Omental fat pad (tissue), 4 donors: ENCODE results near the gene SLAMF6. TPM values are rescaled to one million over a fixed set of nuclear protein-coding genes. Genes with fewer than 3 reads are reported as not detected.

Source experiments
- ATAC-seq: fragments of 150-250 bp; one replicate; pipeline ENCODE4 v1.9.1; 2016; ENCODE audit warnings: mild to moderate bottlenecking, moderate library complexity; ENCODE audit not compliant: low FRiP score
- DNase-seq: peaks from one replicate; pipeline ENCODE4 v3.0.0-alpha.2; 2019; ENCODE audit warnings: low spot score
- total RNA-seq, 4 donors: library from RNA; depleted of rRNA; stranded (reverse); fragments of >200 nt; gene quantifications; one replicate each; pipeline ENCODE4 v1.1.0, GENCODE V29; 2016
- TF ChIP-seq, protein P1 (sequence below), 3 donors: fragments of 450-650 bp; IDR thresholded peaks; one replicate each; pipeline ENCODE4 v1.5.1; 2016 to 2017; ENCODE audit warnings: antibody characterized with exemption in 3 of 3, mild to moderate bottlenecking in 3 of 3, moderate library complexity in 2 of 3

The SLAMF6 gene
- total RNA-seq, 4 donors from 2014 or later = 1.5 to 4.9 (median 2.9) TPM

DNA sequence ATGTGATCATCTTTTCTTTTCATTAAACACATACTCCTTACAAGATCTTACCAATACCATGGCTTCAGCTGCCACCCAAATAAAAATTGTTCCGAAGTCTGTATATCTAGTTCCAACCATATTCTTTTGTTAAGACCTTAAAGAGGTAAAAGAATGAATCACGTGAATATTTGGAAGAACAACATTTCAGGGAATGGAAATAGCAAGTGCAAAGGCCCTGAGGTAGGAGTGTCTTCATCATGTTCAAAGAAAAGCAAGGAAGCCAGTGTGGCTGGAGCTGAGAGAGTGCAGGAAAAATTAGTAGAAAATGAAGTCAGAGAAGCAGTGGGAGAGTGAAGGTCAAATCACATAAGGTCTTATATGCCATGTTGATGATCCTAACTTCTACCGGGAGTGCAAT, 50.9 kb downstream of the SLAMF6 start:
- no peak for DNase-seq
- TF ChIP-seq, protein P1, sequence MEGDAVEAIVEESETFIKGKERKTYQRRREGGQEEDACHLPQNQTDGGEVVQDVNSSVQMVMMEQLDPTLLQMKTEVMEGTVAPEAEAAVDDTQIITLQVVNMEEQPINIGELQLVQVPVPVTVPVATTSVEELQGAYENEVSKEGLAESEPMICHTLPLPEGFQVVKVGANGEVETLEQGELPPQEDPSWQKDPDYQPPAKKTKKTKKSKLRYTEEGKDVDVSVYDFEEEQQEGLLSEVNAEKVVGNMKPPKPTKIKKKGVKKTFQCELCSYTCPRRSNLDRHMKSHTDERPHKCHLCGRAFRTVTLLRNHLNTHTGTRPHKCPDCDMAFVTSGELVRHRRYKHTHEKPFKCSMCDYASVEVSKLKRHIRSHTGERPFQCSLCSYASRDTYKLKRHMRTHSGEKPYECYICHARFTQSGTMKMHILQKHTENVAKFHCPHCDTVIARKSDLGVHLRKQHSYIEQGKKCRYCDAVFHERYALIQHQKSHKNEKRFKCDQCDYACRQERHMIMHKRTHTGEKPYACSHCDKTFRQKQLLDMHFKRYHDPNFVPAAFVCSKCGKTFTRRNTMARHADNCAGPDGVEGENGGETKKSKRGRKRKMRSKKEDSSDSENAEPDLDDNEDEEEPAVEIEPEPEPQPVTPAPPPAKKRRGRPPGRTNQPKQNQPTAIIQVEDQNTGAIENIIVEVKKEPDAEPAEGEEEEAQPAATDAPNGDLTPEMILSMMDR (IDR thresholded peaks at IDR 0.05) = no peak
- no peak for ATAC-seq

DNA sequence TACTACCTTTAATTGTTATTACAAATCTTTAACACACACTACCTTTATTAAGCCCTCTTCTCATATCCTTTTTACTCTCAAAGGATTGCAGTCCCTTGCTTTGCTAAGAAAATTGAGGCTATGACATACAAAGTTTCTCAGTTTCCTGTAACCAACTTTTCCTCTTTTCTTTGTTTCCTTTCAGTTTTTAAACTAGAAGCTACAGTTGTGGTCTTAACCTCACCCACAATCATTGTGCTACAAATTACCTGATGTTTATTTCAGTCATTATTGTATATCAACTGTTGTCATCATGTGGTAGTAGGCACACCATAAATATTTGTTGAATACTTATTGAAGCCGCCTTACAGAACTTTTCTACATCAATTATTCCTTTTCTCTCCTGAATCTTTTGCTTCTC, 51.8 kb downstream of the SLAMF6 start:
- TF ChIP-seq, protein P1 (IDR thresholded peaks at IDR 0.05) = no peak
- no peak for ATAC-seq

DNA sequence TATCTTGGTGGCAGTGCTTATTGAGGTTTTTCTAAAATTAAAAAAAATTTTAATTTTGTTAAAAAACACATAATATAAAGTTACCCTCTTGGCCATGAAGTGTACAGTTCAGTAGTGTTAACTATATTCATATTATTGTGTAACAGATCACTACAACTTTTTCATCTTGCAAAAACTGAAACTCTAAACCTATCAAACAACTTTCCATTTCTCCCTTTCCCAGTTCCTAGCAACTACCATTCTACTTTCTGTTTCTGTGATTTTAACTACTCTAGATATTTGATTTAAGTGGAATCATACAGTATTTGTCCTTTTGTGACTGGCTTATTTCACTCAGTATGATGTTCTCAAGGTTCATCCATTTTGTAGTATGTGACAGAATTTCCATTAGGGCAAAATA, 55.5 kb downstream of the SLAMF6 start:
- no peak for DNase-seq
- TF ChIP-seq, protein P1 (IDR thresholded peaks at IDR 0.05) = no peak

More for the DNA sequence above, 51.8 kb downstream of the SLAMF6 start:
- DNase-seq = no peak

DNA sequence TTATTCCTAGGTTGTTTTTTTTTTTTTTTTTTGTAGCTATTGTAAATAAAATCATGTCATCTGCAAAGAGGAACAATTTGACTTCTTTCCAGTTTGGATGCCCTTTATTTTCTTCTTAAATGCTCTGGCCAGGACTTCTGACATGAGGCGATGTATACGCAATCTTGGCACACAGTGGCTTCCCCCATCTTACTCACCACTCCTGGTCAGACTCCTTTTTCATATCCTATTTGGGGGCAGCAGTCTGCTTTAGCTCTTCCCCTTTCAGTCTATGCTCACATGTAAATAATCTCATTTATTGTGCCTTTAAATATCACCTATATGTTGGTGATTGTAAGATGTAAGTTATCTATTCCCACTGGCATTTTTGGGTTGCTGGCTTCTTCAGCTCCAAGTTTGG, 56.1 kb downstream of the SLAMF6 start:
- DNase-seq = no peak
- TF ChIP-seq, protein P1 (IDR thresholded peaks at IDR 0.05) = no peak
- ATAC-seq = no peak

More for the DNA sequence above, 55.5 kb downstream of the SLAMF6 start:
- no peak for ATAC-seq

DNA sequence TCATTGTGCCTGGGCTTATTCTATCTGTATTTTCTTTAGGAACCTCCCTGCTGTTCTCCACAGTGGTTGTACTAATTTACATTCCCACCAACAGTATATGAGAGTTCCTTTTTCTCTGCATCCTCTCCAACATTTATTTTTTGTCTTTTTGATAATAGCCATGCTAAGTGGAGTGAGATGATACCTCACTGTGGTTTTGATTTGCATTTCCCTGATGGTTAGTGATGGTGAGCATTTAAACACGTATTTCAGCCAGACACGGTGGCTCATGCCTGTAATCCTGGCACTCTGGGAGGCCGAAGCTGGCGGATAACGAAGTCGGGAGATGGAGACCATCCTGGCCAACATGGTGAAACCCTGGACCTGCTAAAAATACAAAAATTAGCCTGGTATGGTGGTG, 57.9 kb downstream of the SLAMF6 start:
- ATAC-seq (no peak), DNase-seq (no peak)
- TF ChIP-seq, protein P1 (IDR thresholded peaks at IDR 0.05) = no peak

DNA sequence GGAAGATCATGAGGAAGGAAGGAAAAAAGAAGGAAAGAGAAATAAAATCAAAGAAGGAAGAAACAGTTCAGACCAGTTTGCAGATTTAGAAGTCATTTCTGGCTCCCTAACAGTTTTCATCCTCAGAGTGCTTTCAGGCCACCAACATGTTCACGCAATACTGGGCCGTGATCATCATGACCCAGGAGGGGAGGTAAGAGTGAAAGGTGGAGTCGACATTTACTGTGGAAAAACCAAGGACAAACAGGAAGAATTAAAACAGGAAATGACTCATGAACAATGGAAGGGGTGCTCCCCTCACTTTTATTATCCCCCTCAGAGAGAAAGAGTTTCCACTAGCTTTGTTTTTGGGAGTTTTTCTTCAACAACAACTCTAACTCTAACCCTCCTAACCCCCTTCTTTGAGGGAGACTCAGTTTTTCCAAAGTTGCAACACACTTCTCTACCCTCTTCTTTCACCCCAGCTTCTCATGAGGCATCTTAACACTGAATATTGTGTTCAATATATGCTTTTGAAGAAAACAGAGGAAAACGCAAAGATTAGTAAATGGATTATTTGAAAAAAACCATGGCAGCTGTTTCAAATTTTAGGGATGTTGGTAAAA, 62.3 kb downstream of the SLAMF6 start:
- TF ChIP-seq, protein P1 (IDR thresholded peaks at IDR 0.05) = no peak
- ATAC-seq = no peak

DNA sequence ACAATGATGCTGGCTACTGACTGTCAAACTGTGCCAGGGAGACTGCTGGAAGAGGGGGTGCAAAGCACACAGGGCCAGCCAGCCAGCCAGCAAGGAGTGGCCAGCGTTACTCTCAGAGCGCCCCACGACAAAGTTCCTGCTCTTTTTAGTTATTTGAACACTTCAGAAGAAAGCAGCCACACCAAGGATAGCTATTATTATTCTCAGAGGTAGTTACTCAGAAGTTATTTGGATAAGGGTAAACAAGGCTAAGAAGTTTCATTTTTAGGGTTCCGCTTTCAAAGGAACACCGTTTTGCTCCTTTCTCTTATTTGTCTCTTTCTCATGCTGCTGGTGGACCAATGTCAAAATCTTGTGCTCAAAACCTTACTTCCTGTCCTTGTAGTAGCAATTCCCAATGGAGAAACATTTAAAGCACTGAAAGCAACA, 62.8 kb downstream of the SLAMF6 start:
- TF ChIP-seq, protein P1 (IDR thresholded peaks at IDR 0.05) = no peak
- no peak for DNase-seq

More for the DNA sequence above, 62.3 kb downstream of the SLAMF6 start:
- no peak for DNase-seq

More for the DNA sequence above, 62.8 kb downstream of the SLAMF6 start:
- ATAC-seq = no peak
